IPS DF 19.7 (cell line): ENCODE data around the gene GINS3.

Experiments
- DNase-seq: peaks from one replicate; pipeline ENCODE4 v3.0.0-alpha.2; 2013; ENCODE audit warnings: low read depth, low spot score

Gene GINS3

GRCh38 chr16:58392215-58393137, at the start of gene GINS3:
Gene GINS3, plus strand, starts transcription at chr16:58392471. Its CDS starts 131 bp downstream, at chr16:58392602.
- peak; percentile 82 for DNase-seq

GRCh38 chr16:58343562-58343961, 48.7 kb upstream of the GINS3 start:
- no peak for DNase-seq

GRCh38 chr16:58345574-58346354, 46.5 kb upstream of the GINS3 start:
- DNase-seq, result no peak

- no peak for DNase-seq
Observed at GRCh38 chr16:58346831-58347371, 45.4 kb upstream of the GINS3 start.

- DNase-seq, result no peak
Observed at GRCh38 chr16:58348986-58349385, 43.3 kb upstream of the GINS3 start.

GRCh38 chr16:58352690-58353089, 39.6 kb upstream of the GINS3 start:
- DNase-seq, result no peak

- DNase-seq, result no peak
Observed at GRCh38 chr16:58360041-58360634, 32.1 kb upstream of the GINS3 start.

- no peak for DNase-seq
Observed at GRCh38 chr16:58361726-58362125, 30.5 kb upstream of the GINS3 start.

- no peak for DNase-seq
Observed at GRCh38 chr16:58363746-58364393, 28.4 kb upstream of the GINS3 start.

GRCh38 chr16:58365623-58366022, 26.6 kb upstream of the GINS3 start:
- no peak for DNase-seq

GRCh38 chr16:58366247-58367031, 25.8 kb upstream of the GINS3 start:
- DNase-seq, result no peak

- DNase-seq, result no peak
Observed at GRCh38 chr16:58367252-58367651, 25.0 kb upstream of the GINS3 start.

- DNase-seq, result no peak
Observed at GRCh38 chr16:58371841-58372240, 20.4 kb upstream of the GINS3 start.

GRCh38 chr16:58375386-58375785, 16.9 kb upstream of the GINS3 start:
- DNase-seq, result no peak

GRCh38 chr16:58377932-58378331, 14.3 kb upstream of the GINS3 start:
- DNase-seq, result no peak

- no peak for DNase-seq
Observed at GRCh38 chr16:58378401-58378800, 13.9 kb upstream of the GINS3 start.

GRCh38 chr16:58379736-58380135, 12.5 kb upstream of the GINS3 start:
- DNase-seq, result no peak

- DNase-seq, result no peak
Observed at GRCh38 chr16:58381661-58382060, 10.6 kb upstream of the GINS3 start.

GRCh38 chr16:58384437-58385055, 7.7 kb upstream of the GINS3 start:
- no peak for DNase-seq

GRCh38 chr16:58385218-58385773, 7.0 kb upstream of the GINS3 start:
- no peak for DNase-seq
